ENCODE data around the gene ATP10D. TPM values are rescaled to one million over a fixed set of nuclear protein-coding genes. Genes with fewer than 3 reads are reported as not detected.

The ATP10D gene
- total RNA-seq, 1 donor from 2014 or later: 34.9 TPM

GRCh38 chr4:47561331-47561730 lies 76.3 kb downstream of the ATP10D start:
- H3K4me1 Mint-ChIP-seq: peaks cover 6% of the 10 kb centered on the region
- no peaks in the 10 kb centered on the region for H3K27me3 Mint-ChIP-seq (ENCODE audit: low read depth)
- no peak overlapping the region for H3K27ac Mint-ChIP-seq
- no peak overlapping the region for H3K4me3 Mint-ChIP-seq
- H3K36me3 Mint-ChIP-seq: peaks cover 21% of the 10 kb centered on the region
- no peak for TF ChIP-seq CTCF (IDR thresholded peaks at IDR 0.05; ENCODE audit: unreplicated experiment)
- H3K9me3 Mint-ChIP-seq: no peaks in the 10 kb centered on the region
- DNase-seq (ENCODE audit: low spot score in 2 of 2, unreplicated experiment in 2 of 2): no peak

- Mint-ChIP-seq H3K27me3 (ENCODE audit: low read depth) (no peaks in the 10 kb centered on the region), H3K9me3 (no peaks in the 10 kb centered on the region), H3K4me1 (peaks cover 6% of the 10 kb centered on the region), H3K27ac (no peak overlapping the region), H3K36me3 (peaks cover 21% of the 10 kb centered on the region), H3K4me3 (no peak overlapping the region)
- no peak for TF ChIP-seq CTCF (IDR thresholded peaks at IDR 0.05; ENCODE audit: unreplicated experiment)
- DNase-seq (ENCODE audit: low spot score in 2 of 2, unreplicated experiment in 2 of 2): no peak
Measured at GRCh38 chr4:47562297-47562696, 77.2 kb downstream of the ATP10D start.

GRCh38 chr4:47566566-47566965 lies 81.5 kb downstream of the ATP10D start:
- H3K27me3 Mint-ChIP-seq (ENCODE audit: low read depth): no peaks in the 10 kb centered on the region

GRCh38 chr4:47566969-47567368 lies 81.9 kb downstream of the ATP10D start:
- DNase-seq (ENCODE audit: low spot score in 2 of 2, unreplicated experiment in 2 of 2): no peak
- H3K4me1 Mint-ChIP-seq: peaks cover 6% of the 10 kb centered on the region
- peaks cover 21% of the 10 kb centered on the region for H3K36me3 Mint-ChIP-seq
- no peak overlapping the region for H3K4me3 Mint-ChIP-seq
- H3K27ac Mint-ChIP-seq: no peak overlapping the region
- no peaks in the 10 kb centered on the region for H3K9me3 Mint-ChIP-seq
- no peak for TF ChIP-seq CTCF (IDR thresholded peaks at IDR 0.05; ENCODE audit: unreplicated experiment)
- no peaks in the 10 kb centered on the region for H3K27me3 Mint-ChIP-seq (ENCODE audit: low read depth)

More at GRCh38 chr4:47566566-47566965, 81.5 kb downstream of the ATP10D start:
- H3K27ac Mint-ChIP-seq: no peak overlapping the region
- no peak overlapping the region for H3K4me3 Mint-ChIP-seq
- no peaks in the 10 kb centered on the region for H3K9me3 Mint-ChIP-seq
- peaks cover 22% of the 10 kb centered on the region for H3K36me3 Mint-ChIP-seq
- peaks cover 6% of the 10 kb centered on the region for H3K4me1 Mint-ChIP-seq
- DNase-seq (ENCODE audit: low spot score in 2 of 2, unreplicated experiment in 2 of 2): no peak
- no peak for TF ChIP-seq CTCF (IDR thresholded peaks at IDR 0.05; ENCODE audit: unreplicated experiment)

- H3K36me3 Mint-ChIP-seq: peaks cover 23% of the 10 kb centered on the region
- peaks cover 3% of the 10 kb centered on the region for H3K4me1 Mint-ChIP-seq
- H3K27me3 Mint-ChIP-seq (ENCODE audit: low read depth): no peaks in the 10 kb centered on the region
- H3K9me3 Mint-ChIP-seq: no peaks in the 10 kb centered on the region
- no peak overlapping the region for H3K4me3 Mint-ChIP-seq
- no peak for TF ChIP-seq CTCF (IDR thresholded peaks at IDR 0.05; ENCODE audit: unreplicated experiment)
- no peak overlapping the region for H3K27ac Mint-ChIP-seq
- no peak for DNase-seq (ENCODE audit: low spot score in 2 of 2, unreplicated experiment in 2 of 2)
Measured at GRCh38 chr4:47567511-47567910, 82.4 kb downstream of the ATP10D start.

GRCh38 chr4:47570816-47571215 lies 85.7 kb downstream of the ATP10D start:
- no peak for DNase-seq (ENCODE audit: low spot score in 2 of 2, unreplicated experiment in 2 of 2)
- Mint-ChIP-seq H3K27me3 (ENCODE audit: low read depth) (no peaks in the 10 kb centered on the region), H3K4me3 (no peak overlapping the region), H3K9me3 (no peaks in the 10 kb centered on the region), H3K36me3 (peaks cover 38% of the 10 kb centered on the region), H3K27ac (no peak overlapping the region), H3K4me1 (no peaks in the 10 kb centered on the region)
- TF ChIP-seq CTCF (IDR thresholded peaks at IDR 0.05; ENCODE audit: unreplicated experiment): no peak

All from mesothelial cell of epicardium (in vitro differentiated cells).